Esophagus squamous epithelium (tissue), 4 donors: ENCODE data around the gene ABHD15.

Source experiments
- CTCF ChIP-seq, 6 experiments: fragments of 450-650 bp in 4 of 6; fragments of 200-600 bp in 2 of 6; sonication (generic) in 2 of 6; IDR thresholded peaks; one replicate each; pipeline ENCODE4 v1.5.1; 2016 to 2019; ENCODE audit warnings: antibody characterized with exemption in 6 of 6, mild to moderate bottlenecking in 4 of 6, moderate library complexity in 4 of 6
- POLR2A ChIP-seq, 4 donors: fragments of 450-650 bp; IDR thresholded peaks; one replicate each; pipeline ENCODE4 v1.6.1; 2017; ENCODE audit warnings: antibody characterized with exemption in 4 of 4, mild to moderate bottlenecking in 4 of 4, moderate library complexity in 3 of 4

DNA sequence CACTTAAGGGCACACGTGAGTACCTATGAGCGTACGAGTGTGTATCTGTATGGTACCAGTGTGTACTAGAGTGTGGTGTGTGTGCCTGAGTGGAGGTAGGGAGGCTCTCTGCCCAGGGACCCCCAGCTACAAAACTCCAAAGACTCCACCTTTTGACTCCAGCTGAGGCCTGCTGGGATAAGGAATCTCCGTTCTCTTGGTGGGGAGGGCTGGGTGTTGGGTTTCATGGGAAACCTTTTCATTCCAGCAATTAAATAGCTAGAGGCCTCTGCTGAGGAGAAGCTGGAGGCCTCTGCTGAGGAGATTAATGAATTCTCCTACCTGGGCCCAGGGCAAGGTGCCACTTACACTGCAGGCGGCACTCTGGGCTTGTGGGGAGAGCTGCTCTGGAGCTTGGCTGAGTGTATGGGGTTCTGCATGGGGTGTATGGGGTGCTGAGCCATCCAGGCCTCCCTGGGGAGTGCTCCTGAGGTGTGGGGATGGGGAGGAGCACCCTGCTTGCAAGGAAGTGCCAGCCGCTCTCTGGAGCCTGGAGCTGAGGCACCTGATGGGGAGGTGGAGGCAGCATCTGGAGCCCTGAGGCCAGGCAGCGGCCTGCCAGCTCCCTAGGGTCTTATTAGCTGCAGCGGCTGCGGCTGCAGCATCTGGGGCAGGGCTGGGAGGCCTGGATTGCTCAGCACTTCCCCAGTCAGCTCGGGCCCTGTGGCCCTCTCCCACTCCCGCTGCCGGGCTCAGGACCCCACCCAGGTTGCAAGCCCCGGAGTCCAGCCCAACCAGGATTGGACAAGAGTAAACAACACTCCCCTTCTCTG, 30.7 kb upstream of the ABHD15 start:
- TF ChIP-seq CTCF (IDR thresholded peaks at IDR 0.05) = no peak
- TF ChIP-seq POLR2A (IDR thresholded peaks at IDR 0.05) = no peak
